Body of pancreas (tissue), 4 donors: ENCODE data around the gene PRR18. TPM values are rescaled to one million over a fixed set of nuclear protein-coding genes. Genes with fewer than 3 reads are reported as not detected.
A peak's percentile ranks its signal among the peaks of the same experiment; 100 is the strongest.

Source experiments
- ATAC-seq: fragments of 150-250 bp; one replicate; pipeline ENCODE4 v1.9.1; 2016
- DNase-seq, 4 donors: peaks; one replicate each; pipeline ENCODE4 v3.0.0-alpha.2; 2019
- H3K27ac ChIP-seq, 4 donors: fragments of 200-600 bp; sonication (generic); 1 replicate in 3 of 4; 2 replicates in 1 of 4; pipeline versions ENCODE4 v1.5.1 to v1.6.1; 2016 to 2019; ENCODE audit warnings: mild to moderate bottlenecking in 1 of 4, mixed read lengths in 1 of 4, moderate library complexity in 1 of 4
- H3K27me3 ChIP-seq, 2 donors: fragments of 200-600 bp; sonication (generic); one replicate each; pipeline ENCODE4 v1.6.0; 2016; ENCODE audit warnings: mild to moderate bottlenecking in 1 of 2
- H3K36me3 ChIP-seq, 2 donors: fragments of 200-600 bp; sonication (generic); replicated peaks in 1 of 2; 2 replicates each; pipeline ENCODE4 v1.5.1; 2016; ENCODE audit warnings: low read depth in 2 of 2; ENCODE audit not compliant: insufficient read depth in 1 of 2
- H3K4me1 ChIP-seq: fragments of 200-600 bp; sonication (generic); one replicate; pipeline ENCODE4 v1.6.0; 2016
- H3K4me3 ChIP-seq, 2 donors: fragments of 200-600 bp; sonication (generic); 1 replicate in 1 of 2; 2 replicates in 1 of 2; pipeline ENCODE4 v1.5.1; 2016 to 2019
- H3K9me3 ChIP-seq, 3 donors: fragments of 200-600 bp; sonication (generic); 1 replicate in 2 of 3; 2 replicates in 1 of 3; pipeline ENCODE4 v1.5.1; 2016
- POLR2A ChIP-seq, 3 donors: fragments of 450-650 bp; IDR thresholded peaks; one replicate each; pipeline ENCODE4 v1.6.1; 2016; ENCODE audit warnings: antibody characterized with exemption in 3 of 3, mild to moderate bottlenecking in 2 of 3
- WGBS, 2 donors: methylation state at CpG; one replicate each; pipeline ENCODE4 v1.1.5; 2017; 5-methylcytosine and 5-hydroxymethylcytosine counted together
- intact Hi-C: fragments of 100-400 bp; cut with DNase I; formaldehyde crosslinking; loops from one replicate; pipeline ENCODE4 v1.15.1; 2023
- total RNA-seq, 2 donors: library from RNA; depleted of rRNA; stranded (reverse); fragments of >200 nt; gene quantifications; one replicate each; pipeline ENCODE4 v1.1.0, GENCODE V29; 2016
- TF ChIP-seq, protein P1 (sequence below), 7 experiments: fragments of 450-650 bp in 4 of 7; fragments of 200-600 bp in 3 of 7; sonication (generic) in 3 of 7; IDR thresholded peaks; one replicate each; pipeline ENCODE4 v1.5.1; 2016 to 2019; ENCODE audit warnings: antibody characterized with exemption in 7 of 7

Gene PRR18
- total RNA-seq, 2 donors from 2014 or later: not detected

DNA sequence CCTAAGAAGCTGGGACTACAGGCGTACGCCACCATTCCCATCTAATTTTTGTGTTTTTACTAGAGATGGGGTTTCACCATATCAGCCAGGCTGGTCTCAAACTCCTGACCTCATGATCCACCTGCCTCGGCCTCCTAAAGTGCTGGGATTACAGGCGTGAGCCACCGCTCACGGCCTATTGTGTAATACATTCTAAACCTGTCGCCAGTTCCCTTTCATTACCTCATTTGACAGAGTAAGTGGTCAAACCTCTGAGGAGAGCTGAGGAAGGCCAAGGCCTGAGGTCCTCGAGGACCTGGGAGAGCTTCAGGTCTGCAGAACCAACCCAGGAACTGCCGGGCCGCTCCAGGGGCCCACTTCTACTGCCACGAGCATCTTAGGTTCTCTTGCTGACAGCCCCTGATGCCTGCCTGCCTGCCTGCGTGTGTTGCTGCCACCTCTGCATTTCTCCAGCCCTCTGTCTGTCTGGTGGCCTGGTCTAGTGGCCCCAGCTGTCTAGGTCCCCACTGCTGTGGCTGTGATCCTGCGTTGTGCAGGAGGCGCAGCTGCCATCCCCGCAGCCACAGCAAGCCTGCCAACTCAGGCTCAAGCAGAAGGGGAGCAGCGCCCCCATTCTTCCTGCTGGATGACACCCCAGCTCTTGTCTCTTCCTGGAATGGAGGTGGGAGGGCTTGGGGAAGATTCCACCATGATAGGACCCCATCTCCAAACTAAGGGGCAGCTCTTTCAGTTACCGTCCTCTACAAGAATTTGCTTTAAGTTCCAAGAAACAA lies 45.3 kb downstream of the PRR18 start:
- WGBS, 2 donors: 79 to 88% methylated on average over 11 to 17 of the region's 17 CpGs
- H3K27ac ChIP-seq: no peak overlapping the region
- TF ChIP-seq, protein P1, sequence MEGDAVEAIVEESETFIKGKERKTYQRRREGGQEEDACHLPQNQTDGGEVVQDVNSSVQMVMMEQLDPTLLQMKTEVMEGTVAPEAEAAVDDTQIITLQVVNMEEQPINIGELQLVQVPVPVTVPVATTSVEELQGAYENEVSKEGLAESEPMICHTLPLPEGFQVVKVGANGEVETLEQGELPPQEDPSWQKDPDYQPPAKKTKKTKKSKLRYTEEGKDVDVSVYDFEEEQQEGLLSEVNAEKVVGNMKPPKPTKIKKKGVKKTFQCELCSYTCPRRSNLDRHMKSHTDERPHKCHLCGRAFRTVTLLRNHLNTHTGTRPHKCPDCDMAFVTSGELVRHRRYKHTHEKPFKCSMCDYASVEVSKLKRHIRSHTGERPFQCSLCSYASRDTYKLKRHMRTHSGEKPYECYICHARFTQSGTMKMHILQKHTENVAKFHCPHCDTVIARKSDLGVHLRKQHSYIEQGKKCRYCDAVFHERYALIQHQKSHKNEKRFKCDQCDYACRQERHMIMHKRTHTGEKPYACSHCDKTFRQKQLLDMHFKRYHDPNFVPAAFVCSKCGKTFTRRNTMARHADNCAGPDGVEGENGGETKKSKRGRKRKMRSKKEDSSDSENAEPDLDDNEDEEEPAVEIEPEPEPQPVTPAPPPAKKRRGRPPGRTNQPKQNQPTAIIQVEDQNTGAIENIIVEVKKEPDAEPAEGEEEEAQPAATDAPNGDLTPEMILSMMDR (IDR thresholded peaks at IDR 0.05): no peak
- no peak for TF ChIP-seq POLR2A (IDR thresholded peaks at IDR 0.05)
- no peak overlapping the region for H3K4me3 ChIP-seq
- H3K36me3 ChIP-seq: no peaks in the 10 kb centered on the region
- H3K27me3 ChIP-seq: no peaks in the 10 kb centered on the region
- ATAC-seq (no peak), DNase-seq (no peak)
- intact Hi-C loops: no loop called here
- no peaks in the 10 kb centered on the region for H3K4me1 ChIP-seq
- no peaks in the 10 kb centered on the region for H3K9me3 ChIP-seq

DNA sequence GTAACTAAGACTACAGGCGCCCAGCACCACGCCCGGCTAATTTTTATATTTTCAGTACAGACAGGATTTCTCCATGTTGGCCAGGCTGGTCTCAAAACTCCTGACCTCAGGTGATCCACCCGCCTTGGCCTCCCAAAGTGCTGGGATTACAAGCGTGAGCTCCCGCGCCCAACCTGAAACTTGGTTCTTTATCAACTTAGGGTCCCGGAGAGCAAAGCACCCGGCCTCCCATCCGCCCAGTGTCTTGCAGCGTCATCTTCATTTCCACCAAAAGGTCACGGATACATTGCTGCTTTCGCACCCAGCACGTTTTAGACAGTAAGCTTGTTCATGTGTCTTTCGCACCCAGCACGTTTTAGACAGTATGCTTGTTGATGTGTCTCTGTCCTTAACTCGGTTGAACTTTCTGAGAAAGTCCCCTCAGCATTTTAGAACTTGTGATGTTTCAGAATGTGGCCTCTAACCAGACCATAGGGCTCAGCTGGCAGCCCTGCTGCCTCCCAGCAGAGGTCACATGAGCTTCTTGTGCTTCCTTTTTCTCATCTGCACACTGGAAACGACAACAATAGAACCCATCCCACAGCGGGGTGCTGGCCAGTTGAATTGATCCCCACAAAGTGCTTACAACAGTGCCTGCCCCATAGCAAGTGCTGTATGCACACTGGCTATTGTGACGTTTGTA lies 48.8 kb downstream of the PRR18 start:
- DNase-seq (peak in 1 of 4 donors; percentile 42), ATAC-seq (no peak)
- H3K4me3 ChIP-seq: no peak overlapping the region
- 71 to 84% methylated on average over 20 of the region's 20 CpGs for WGBS, 2 donors
- H3K9me3 ChIP-seq: no peaks in the 10 kb centered on the region
- H3K27me3 ChIP-seq: no peaks in the 10 kb centered on the region
- H3K4me1 ChIP-seq: no peaks in the 10 kb centered on the region
- no peaks in the 10 kb centered on the region for H3K36me3 ChIP-seq
- intact Hi-C loops: no loop called here
- TF ChIP-seq POLR2A (IDR thresholded peaks at IDR 0.05): no peak
- TF ChIP-seq, protein P1 (IDR thresholded peaks at IDR 0.05): no peak
- H3K27ac ChIP-seq: peak overlapping the region in 1 of 4 donors; percentile 66

GRCh38 chr6:166258854-166259276 lies 49.3 kb downstream of the PRR18 start:
- no peak for ATAC-seq

GRCh38 chr6:166257911-166258318 lies 50.3 kb downstream of the PRR18 start:
- TF ChIP-seq, protein P1 (IDR thresholded peaks at IDR 0.05): no peak
- no peak for TF ChIP-seq POLR2A (IDR thresholded peaks at IDR 0.05)
- no peak for DNase-seq
- intact Hi-C loops: no loop called here
- Histone ChIP-seq H3K27ac (no peak overlapping the region), H3K27me3 (peaks cover 0 to 7% of the 10 kb centered on the region in 2 donors), H3K9me3 (no peaks in the 10 kb centered on the region), H3K4me3 (no peak overlapping the region), H3K4me1 (peaks cover 10% of the 10 kb centered on the region), H3K36me3 (no peaks in the 10 kb centered on the region)
- 38 to 46% methylated on average over 5 to 7 of the region's 7 CpGs for WGBS, 2 donors
- ATAC-seq: no peak

More at GRCh38 chr6:166258854-166259276, 49.3 kb downstream of the PRR18 start:
- Histone ChIP-seq H3K4me3 (no peak overlapping the region), H3K9me3 (no peaks in the 10 kb centered on the region), H3K27me3 (no peaks in the 10 kb centered on the region), H3K4me1 (peaks cover under 1% of the 10 kb centered on the region), H3K36me3 (no peaks in the 10 kb centered on the region), H3K27ac (peak overlapping the region in 2 of 4 donors; percentile 19 to 66)
- intact Hi-C loops: no loop called here
- DNase-seq: peak in 1 of 4 donors; percentile 63
- WGBS, 2 donors: 61 to 83% methylated on average over 10 of the region's 10 CpGs
- no peak for TF ChIP-seq POLR2A (IDR thresholded peaks at IDR 0.05)
- TF ChIP-seq, protein P1 (IDR thresholded peaks at IDR 0.05): no peak

Other genes with a start within 250 kb of the PRR18 start
- not detected for gene TBXT, start 140.5 kb downstream of the PRR18 start, total RNA-seq
- 10 to 100 TPM; 11.5 to 28.0 TPM for gene SFT2D1, start 34.2 kb upstream of the PRR18 start, total RNA-seq
- 10 to 100 TPM; 20.8 to 25.4 TPM for gene MPC1, start 74.5 kb upstream of the PRR18 start, total RNA-seq